ENCODE results near the gene DYNC1H1. TPM values are rescaled to one million over a fixed set of nuclear protein-coding genes. Genes with fewer than 3 reads are reported as not detected.

DYNC1H1 gene
- total and polyA plus RNA-seq, 2 experiments from 2014 or later = 158 to 434 TPM

DNA sequence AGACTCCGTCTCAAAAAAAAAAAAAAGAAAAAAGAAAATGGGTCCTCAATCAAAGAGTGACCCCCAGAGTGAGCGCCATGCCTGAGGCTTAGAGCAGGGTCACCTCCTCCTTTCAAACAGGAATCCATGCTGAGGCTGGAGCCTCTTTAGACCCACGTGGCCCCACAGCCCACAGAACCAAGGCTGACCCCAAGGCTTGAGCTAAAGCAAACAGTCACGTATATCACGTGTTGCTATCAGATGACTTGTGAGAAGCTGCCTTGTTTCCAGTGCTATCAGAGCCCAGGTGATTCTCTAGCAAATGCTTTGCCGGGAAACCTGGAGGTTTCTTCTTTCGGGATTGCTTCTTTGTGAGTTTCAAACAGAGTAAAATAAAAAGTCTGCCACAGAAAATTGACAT, 31.7 kb upstream of the DYNC1H1 start:
- H3K4me3 ChIP-seq = no peak overlapping the region
- peak in 1 of 2 donors; percentile 20 for DNase-seq (ENCODE audit: low read depth in 1 of 2, low spot score in 1 of 2)
- no peaks in the 10 kb centered on the region for H3K36me3 ChIP-seq
- H3K9me3 ChIP-seq (ENCODE audit: low read depth) = no peaks in the 10 kb centered on the region
- TF ChIP-seq, protein P1, sequence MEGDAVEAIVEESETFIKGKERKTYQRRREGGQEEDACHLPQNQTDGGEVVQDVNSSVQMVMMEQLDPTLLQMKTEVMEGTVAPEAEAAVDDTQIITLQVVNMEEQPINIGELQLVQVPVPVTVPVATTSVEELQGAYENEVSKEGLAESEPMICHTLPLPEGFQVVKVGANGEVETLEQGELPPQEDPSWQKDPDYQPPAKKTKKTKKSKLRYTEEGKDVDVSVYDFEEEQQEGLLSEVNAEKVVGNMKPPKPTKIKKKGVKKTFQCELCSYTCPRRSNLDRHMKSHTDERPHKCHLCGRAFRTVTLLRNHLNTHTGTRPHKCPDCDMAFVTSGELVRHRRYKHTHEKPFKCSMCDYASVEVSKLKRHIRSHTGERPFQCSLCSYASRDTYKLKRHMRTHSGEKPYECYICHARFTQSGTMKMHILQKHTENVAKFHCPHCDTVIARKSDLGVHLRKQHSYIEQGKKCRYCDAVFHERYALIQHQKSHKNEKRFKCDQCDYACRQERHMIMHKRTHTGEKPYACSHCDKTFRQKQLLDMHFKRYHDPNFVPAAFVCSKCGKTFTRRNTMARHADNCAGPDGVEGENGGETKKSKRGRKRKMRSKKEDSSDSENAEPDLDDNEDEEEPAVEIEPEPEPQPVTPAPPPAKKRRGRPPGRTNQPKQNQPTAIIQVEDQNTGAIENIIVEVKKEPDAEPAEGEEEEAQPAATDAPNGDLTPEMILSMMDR (IDR thresholded peaks at IDR 0.05; ENCODE audit: low read depth, low read length) = no peak
- no peaks in the 10 kb centered on the region for H3K4me1 ChIP-seq (ENCODE audit: low read depth)
- peaks cover 4% of the 10 kb centered on the region for H3K27me3 ChIP-seq
- H3K27ac ChIP-seq = no peak overlapping the region

DNA sequence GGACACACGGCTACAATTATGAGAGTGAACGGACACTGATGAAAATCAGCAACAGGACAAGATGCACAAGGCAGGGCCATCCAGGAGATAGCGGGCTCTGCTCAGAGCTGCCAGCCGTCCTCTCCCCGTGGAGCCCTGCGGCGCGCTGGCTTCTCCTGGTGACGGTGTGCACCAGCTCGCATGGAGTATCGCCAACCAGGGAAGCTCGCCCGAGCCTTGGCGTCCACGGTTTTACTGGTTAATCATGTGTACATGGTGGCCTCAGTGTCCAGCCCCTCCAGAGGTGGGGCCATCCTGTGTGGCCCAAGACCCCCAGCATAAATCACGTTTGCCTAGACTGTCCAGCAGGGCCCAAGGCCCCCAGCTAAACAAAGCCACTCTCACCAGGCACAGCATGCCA, 31.2 kb upstream of the DYNC1H1 start:
- DNase-seq (ENCODE audit: low read depth in 1 of 2, low spot score in 1 of 2) = no peak
- Histone ChIP-seq H3K36me3 (no peaks in the 10 kb centered on the region), H3K9me3 (ENCODE audit: low read depth) (no peaks in the 10 kb centered on the region), H3K27me3 (peaks cover 7% of the 10 kb centered on the region), H3K4me3 (no peak overlapping the region), H3K27ac (no peak overlapping the region), H3K4me1 (ENCODE audit: low read depth) (no peaks in the 10 kb centered on the region)
- TF ChIP-seq, protein P1 (IDR thresholded peaks at IDR 0.05; ENCODE audit: low read depth, low read length) = no peak

DNA sequence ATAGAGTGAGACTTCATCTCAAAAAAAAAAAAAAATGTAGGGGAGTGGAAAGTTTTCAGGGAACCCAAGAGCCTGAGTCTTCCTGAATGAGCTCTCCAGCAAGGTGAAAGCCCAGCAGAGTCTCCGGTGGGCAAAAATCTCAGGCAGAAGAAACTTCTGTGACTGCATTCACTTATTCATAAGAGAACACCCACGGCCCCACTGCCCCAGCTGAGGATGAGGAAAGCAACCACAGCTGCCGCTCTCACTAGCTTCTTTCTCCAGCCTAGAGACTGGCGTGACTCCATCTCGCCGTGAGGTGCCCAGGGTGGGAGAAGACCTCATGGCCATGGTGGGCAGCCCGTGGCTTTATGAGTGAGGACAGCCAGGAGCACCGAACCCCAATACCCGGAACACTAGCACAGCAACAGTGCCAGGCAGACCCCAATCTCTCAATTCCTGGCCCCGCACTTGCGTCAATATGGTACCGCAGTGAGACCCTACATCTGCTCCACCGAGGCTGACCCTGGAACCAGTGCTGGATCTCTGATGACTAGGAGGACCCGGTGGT, 29.7 kb upstream of the DYNC1H1 start:
- no peaks in the 10 kb centered on the region for H3K4me1 ChIP-seq (ENCODE audit: low read depth)
- no peak overlapping the region for H3K27ac ChIP-seq
- no peaks in the 10 kb centered on the region for H3K36me3 ChIP-seq
- DNase-seq (ENCODE audit: low read depth in 1 of 2, low spot score in 1 of 2) = no peak
- TF ChIP-seq, protein P1 (IDR thresholded peaks at IDR 0.05; ENCODE audit: low read depth, low read length) = no peak
- peaks cover 15% of the 10 kb centered on the region for H3K27me3 ChIP-seq
- no peak overlapping the region for H3K4me3 ChIP-seq
- H3K9me3 ChIP-seq (ENCODE audit: low read depth) = no peaks in the 10 kb centered on the region

DNA sequence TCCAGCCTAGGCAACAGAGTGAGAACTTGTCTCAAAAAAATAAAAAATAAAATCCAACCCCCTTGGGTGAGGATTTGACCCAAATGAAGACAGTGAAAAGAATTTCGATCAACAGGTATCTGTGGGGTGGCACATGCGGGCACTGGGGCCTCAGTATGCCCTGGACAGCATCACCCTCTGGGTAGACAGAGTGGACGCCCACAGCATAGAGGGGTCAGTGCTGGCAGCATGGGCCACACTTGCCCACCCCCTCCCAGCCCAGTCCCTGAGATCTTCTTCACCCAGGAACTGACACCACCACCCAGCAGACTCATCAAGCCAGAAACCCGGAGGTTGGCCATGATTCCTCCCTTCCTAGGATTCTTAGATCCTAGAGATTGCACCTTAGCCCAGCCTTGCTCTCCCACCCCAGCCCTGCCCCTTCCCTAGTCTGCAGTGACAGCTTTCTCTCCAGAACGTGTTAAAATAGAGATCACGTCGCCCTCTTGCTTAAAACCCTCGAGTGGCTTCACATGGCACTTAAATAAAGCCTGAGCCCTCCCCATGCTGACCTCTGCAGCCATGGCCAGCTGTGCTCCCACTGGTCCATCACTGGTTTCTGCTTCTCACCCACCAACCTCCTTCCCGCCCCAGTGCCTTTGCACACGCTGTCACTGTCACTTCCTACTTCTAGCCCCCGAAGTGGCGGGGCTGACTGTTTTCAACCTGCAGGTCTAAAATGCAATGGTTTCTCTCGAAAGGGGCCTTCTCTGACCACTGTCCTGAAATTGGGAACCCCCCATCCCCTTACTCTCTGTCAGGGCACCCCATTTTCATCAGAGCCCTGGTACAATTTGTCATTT, 26.2 kb upstream of the DYNC1H1 start:
- Histone ChIP-seq H3K27me3 (peaks cover 24% of the 10 kb centered on the region), H3K27ac (no peak overlapping the region), H3K9me3 (ENCODE audit: low read depth) (no peaks in the 10 kb centered on the region), H3K4me1 (ENCODE audit: low read depth) (no peaks in the 10 kb centered on the region), H3K4me3 (no peak overlapping the region), H3K36me3 (no peaks in the 10 kb centered on the region)
- no peak for DNase-seq (ENCODE audit: low read depth in 1 of 2, low spot score in 1 of 2)
- TF ChIP-seq, protein P1 (IDR thresholded peaks at IDR 0.05; ENCODE audit: low read depth, low read length) = no peak

GRCh38 chr14:101939646-101940170, 24.7 kb upstream of the DYNC1H1 start:
- no peak overlapping the region for H3K27ac ChIP-seq
- H3K4me3 ChIP-seq = no peak overlapping the region
- TF ChIP-seq, protein P1 (IDR thresholded peaks at IDR 0.05; ENCODE audit: low read depth, low read length) = no peak
- H3K27me3 ChIP-seq = peaks cover 38% of the 10 kb centered on the region
- H3K36me3 ChIP-seq = no peaks in the 10 kb centered on the region
- no peaks in the 10 kb centered on the region for H3K9me3 ChIP-seq (ENCODE audit: low read depth)
- no peak for DNase-seq (ENCODE audit: low read depth in 1 of 2, low spot score in 1 of 2)
- no peaks in the 10 kb centered on the region for H3K4me1 ChIP-seq (ENCODE audit: low read depth)
